ENCODE data around the gene ERCC2.

DNA sequence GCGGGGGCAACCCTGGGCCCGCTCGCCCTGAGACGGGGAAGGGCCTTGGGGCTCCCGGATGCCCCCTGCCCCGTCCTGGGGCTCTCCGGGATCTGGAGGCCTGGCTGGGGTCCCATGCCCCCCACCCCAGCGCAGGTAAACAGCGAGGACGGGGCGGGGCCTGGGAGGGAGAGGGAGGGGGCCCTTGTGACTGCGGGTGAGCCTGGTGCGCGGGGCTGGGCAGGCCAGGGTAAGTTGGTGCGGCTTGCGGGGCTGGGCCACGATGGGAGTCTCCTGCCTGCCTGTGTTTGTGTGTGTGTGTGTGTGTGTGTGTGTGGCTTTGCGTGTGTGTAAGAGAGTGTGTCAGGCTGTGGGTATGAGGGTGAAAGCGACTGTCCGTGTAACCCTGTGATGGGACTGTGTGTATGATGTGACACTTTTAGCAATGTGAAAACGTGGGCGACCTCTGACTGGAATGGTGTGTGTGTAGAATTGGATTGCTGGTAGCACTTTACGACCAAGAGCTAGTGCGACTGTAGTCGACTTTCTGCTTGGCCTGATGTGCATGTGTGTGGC, 29.4 kb downstream of the ERCC2 start:
- no peak for TF ChIP-seq CTCF (IDR thresholded peaks at IDR 0.05; ENCODE audit: low read depth, low read length, missing input control)
- TF ChIP-seq RAD21 (IDR thresholded peaks at IDR 0.05), result no peak
- no peak for TF ChIP-seq YY1 (IDR thresholded peaks at IDR 0.05)
- no peak for TF ChIP-seq FOXA1 (IDR thresholded peaks at IDR 0.05)
- no peak for TF ChIP-seq REST (IDR thresholded peaks at IDR 0.05)
- TF ChIP-seq, protein P1, sequence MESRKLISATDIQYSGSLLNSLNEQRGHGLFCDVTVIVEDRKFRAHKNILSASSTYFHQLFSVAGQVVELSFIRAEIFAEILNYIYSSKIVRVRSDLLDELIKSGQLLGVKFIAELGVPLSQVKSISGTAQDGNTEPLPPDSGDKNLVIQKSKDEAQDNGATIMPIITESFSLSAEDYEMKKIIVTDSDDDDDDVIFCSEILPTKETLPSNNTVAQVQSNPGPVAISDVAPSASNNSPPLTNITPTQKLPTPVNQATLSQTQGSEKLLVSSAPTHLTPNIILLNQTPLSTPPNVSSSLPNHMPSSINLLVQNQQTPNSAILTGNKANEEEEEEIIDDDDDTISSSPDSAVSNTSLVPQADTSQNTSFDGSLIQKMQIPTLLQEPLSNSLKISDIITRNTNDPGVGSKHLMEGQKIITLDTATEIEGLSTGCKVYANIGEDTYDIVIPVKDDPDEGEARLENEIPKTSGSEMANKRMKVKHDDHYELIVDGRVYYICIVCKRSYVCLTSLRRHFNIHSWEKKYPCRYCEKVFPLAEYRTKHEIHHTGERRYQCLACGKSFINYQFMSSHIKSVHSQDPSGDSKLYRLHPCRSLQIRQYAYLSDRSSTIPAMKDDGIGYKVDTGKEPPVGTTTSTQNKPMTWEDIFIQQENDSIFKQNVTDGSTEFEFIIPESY (IDR thresholded peaks at IDR 0.05), result no peak
- TF ChIP-seq, protein P2, sequence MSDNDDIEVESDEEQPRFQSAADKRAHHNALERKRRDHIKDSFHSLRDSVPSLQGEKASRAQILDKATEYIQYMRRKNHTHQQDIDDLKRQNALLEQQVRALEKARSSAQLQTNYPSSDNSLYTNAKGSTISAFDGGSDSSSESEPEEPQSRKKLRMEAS (IDR thresholded peaks at IDR 0.05), result no peak
- no peak for TF ChIP-seq TAF1 (conservative IDR thresholded peaks at IDR 0.05)

Data from liver (tissue), 3 donors.